ENCODE data around the gene NACC1. TPM values are rescaled to one million over a fixed set of nuclear protein-coding genes. Genes with fewer than 3 reads are reported as not detected.

NACC1 gene
- polyA plus RNA-seq, 1 donor (not counting 4 experiments of a cell fraction or from before 2014, with no cell fraction given): 32.9 TPM

GRCh38 chr19:13097463-13098258, 20.4 kb upstream of the NACC1 start:
- H4K20me1 ChIP-seq (ENCODE audit: control insufficient read depth, extremely low read depth, insufficient read depth, low read length): no peaks in the 10 kb centered on the region

GRCh38 chr19:13098277-13099072, 19.6 kb upstream of the NACC1 start:
- Histone ChIP-seq H3K4me1 (ENCODE audit: control insufficient read depth, extremely low read depth, insufficient read depth, low read length) (peaks cover 10% of the 10 kb centered on the region), H2AFZ (ENCODE audit: control insufficient read depth, low read length) (no peak overlapping the region), H3K79me2 (ENCODE audit: control insufficient read depth, insufficient read depth, low read length) (no peaks in the 10 kb centered on the region), H3K27ac (ENCODE audit: control insufficient read depth, insufficient read depth, low read length) (no peak overlapping the region), H3K9me3 (ENCODE audit: control insufficient read depth, low read depth, low read length) (no peaks in the 10 kb centered on the region), H3K4me3 (ENCODE audit: control insufficient read depth in 2 of 3, extremely low read depth in 1 of 3, insufficient read depth in 2 of 3, low read depth in 1 of 3, low read length in 3 of 3) (peak overlapping the region in 1 of 3 experiments; percentile 46), H3K9me1 (ENCODE audit: control insufficient read depth, extremely low read depth, insufficient read depth, low read length) (no peaks in the 10 kb centered on the region), H3K9ac (ENCODE audit: control insufficient read depth, extremely low read depth, insufficient read depth, low read length) (no peak overlapping the region), H3K27me3 (ENCODE audit: control insufficient read depth, extremely low read depth, insufficient read depth, low read length) (no peaks in the 10 kb centered on the region), H3K36me3 (ENCODE audit: control insufficient read depth in 2 of 2, extremely low read depth in 1 of 2, insufficient read depth in 2 of 2, low read length in 2 of 2) (peaks cover 0 to 2% of the 10 kb centered on the region in 2 experiments), H3K4me2 (ENCODE audit: control insufficient read depth, extremely low read depth, insufficient read depth, low read depth, low read length) (peak overlapping the region; percentile 69), H4K20me1 (ENCODE audit: control insufficient read depth, extremely low read depth, insufficient read depth, low read length) (no peaks in the 10 kb centered on the region)
- dilution Hi-C loops (cut with MboI; ENCODE audit: extremely low pct_ligation_motif_present, low sequenced_read_pairs): no loop called here
- TF ChIP-seq EZH2 (IDR thresholded peaks at IDR 0.05; ENCODE audit: low read length) (no peak), CTCF (optimal IDR thresholded peaks at IDR 0.05 in 1 of 3, IDR thresholded peaks at IDR 0.05 in 1 of 3, conservative IDR thresholded peaks at IDR 0.05 in 1 of 3; ENCODE audit: extremely low read depth in 1 of 3, insufficient read depth in 2 of 3, low read length in 3 of 3) (no peak)
- no peak for DNase-seq (ENCODE audit: low read depth, low spot score)
- FAIRE-seq: no peak

More at GRCh38 chr19:13097463-13098258, 20.4 kb upstream of the NACC1 start:
- H3K9ac ChIP-seq (ENCODE audit: control insufficient read depth, extremely low read depth, insufficient read depth, low read length): no peak overlapping the region
- no peaks in the 10 kb centered on the region for H3K27me3 ChIP-seq (ENCODE audit: control insufficient read depth, extremely low read depth, insufficient read depth, low read length)
- H3K4me2 ChIP-seq (ENCODE audit: control insufficient read depth, extremely low read depth, insufficient read depth, low read depth, low read length): no peak overlapping the region
- no peaks in the 10 kb centered on the region for H3K79me2 ChIP-seq (ENCODE audit: control insufficient read depth, insufficient read depth, low read length)
- FAIRE-seq (no peak), DNase-seq (ENCODE audit: low read depth, low spot score) (no peak)
- H3K27ac ChIP-seq (ENCODE audit: control insufficient read depth, insufficient read depth, low read length): no peak overlapping the region
- H3K9me1 ChIP-seq (ENCODE audit: control insufficient read depth, extremely low read depth, insufficient read depth, low read length): no peaks in the 10 kb centered on the region
- TF ChIP-seq CTCF (optimal IDR thresholded peaks at IDR 0.05 in 1 of 3, IDR thresholded peaks at IDR 0.05 in 1 of 3, conservative IDR thresholded peaks at IDR 0.05 in 1 of 3; ENCODE audit: extremely low read depth in 1 of 3, insufficient read depth in 2 of 3, low read length in 3 of 3) (no peak), EZH2 (IDR thresholded peaks at IDR 0.05; ENCODE audit: low read length) (no peak)
- H3K9me3 ChIP-seq (ENCODE audit: control insufficient read depth, low read depth, low read length): no peaks in the 10 kb centered on the region
- H2AFZ ChIP-seq (ENCODE audit: control insufficient read depth, low read length): no peak overlapping the region
- H3K4me1 ChIP-seq (ENCODE audit: control insufficient read depth, extremely low read depth, insufficient read depth, low read length): peaks cover 10% of the 10 kb centered on the region
- H3K36me3 ChIP-seq (ENCODE audit: control insufficient read depth in 2 of 2, extremely low read depth in 1 of 2, insufficient read depth in 2 of 2, low read length in 2 of 2): peaks cover 0 to 2% of the 10 kb centered on the region in 2 experiments
- H3K4me3 ChIP-seq (ENCODE audit: control insufficient read depth in 2 of 3, extremely low read depth in 1 of 3, insufficient read depth in 2 of 3, low read depth in 1 of 3, low read length in 3 of 3): no peak overlapping the region
- dilution Hi-C loops (cut with MboI; ENCODE audit: extremely low pct_ligation_motif_present, low sequenced_read_pairs): no loop called here
